ENCODE data around the gene HBM. TPM values are rescaled to one million over a fixed set of nuclear protein-coding genes. Genes with fewer than 3 reads are reported as not detected.
A peak's percentile ranks its signal among the peaks of the same experiment; 100 is the strongest.

HBM gene
- total and polyA plus RNA-seq, 4 donors, result 0.28 to 2,893 TPM; not detected in 2

GRCh38 chr16:118857-119256 lies 46.9 kb upstream of the HBM start:
- DNase-seq (ENCODE audit: low spot score), result no peak
- no peaks in the 10 kb centered on the region for H3K27me3 ChIP-seq (ENCODE audit: control insufficient read depth in 4 of 4, insufficient read depth in 4 of 4, low read length in 3 of 4)
- no peaks in the 10 kb centered on the region for H3K9me3 ChIP-seq (ENCODE audit: control insufficient read depth in 4 of 4, low read length in 3 of 4)
- no peak overlapping the region for H3K4me3 ChIP-seq (ENCODE audit: low read depth in 1 of 3, low read length in 3 of 3)
- WGBS, result 96% methylated on average over 2 of the region's 2 CpGs
- no peak for TF ChIP-seq TAF1 (conservative IDR thresholded peaks at IDR 0.05)
- TF ChIP-seq YY1 (IDR thresholded peaks at IDR 0.05), result no peak
- no peak for TF ChIP-seq HNF4A (conservative IDR thresholded peaks at IDR 0.05)
- TF ChIP-seq FOXA2 (IDR thresholded peaks at IDR 0.05), result no peak
- no peak for TF ChIP-seq SP1 (IDR thresholded peaks at IDR 0.05)
- no peaks in the 10 kb centered on the region for H3K4me1 ChIP-seq (ENCODE audit: control insufficient read depth in 4 of 4, insufficient read depth in 4 of 4, low read length in 3 of 4)
- H3K36me3 ChIP-seq (ENCODE audit: control insufficient read depth in 4 of 4, insufficient read depth in 3 of 4, low read depth in 1 of 4, low read length in 3 of 4), result peaks cover 1 to 9% (median 3%) of the 10 kb centered on the region in 4 donors
- no peak overlapping the region for H3K27ac ChIP-seq (ENCODE audit: low read depth in 1 of 2, low read length in 2 of 2)
- H3K9ac ChIP-seq (ENCODE audit: low read depth in 1 of 2, low read length in 2 of 2), result no peak overlapping the region

GRCh38 chr16:119295-119694 lies 46.5 kb upstream of the HBM start:
- no peak for DNase-seq (ENCODE audit: low spot score)
- no peak overlapping the region for H3K9ac ChIP-seq (ENCODE audit: low read depth in 1 of 2, low read length in 2 of 2)
- H3K27me3 ChIP-seq (ENCODE audit: control insufficient read depth in 4 of 4, insufficient read depth in 4 of 4, low read length in 3 of 4), result no peaks in the 10 kb centered on the region
- 93% methylated on average over 5 of the region's 5 CpGs for WGBS
- TF ChIP-seq MAX (IDR thresholded peaks at IDR 0.05) (no peak), HNF4G (IDR thresholded peaks at IDR 0.05) (no peak), FOXA1 (IDR thresholded peaks at IDR 0.05) (no peak), RAD21 (IDR thresholded peaks at IDR 0.05) (no peak), RXRA (IDR thresholded peaks at IDR 0.05) (no peak), ATF3 (IDR thresholded peaks at IDR 0.05) (no peak), ZBTB33 (IDR thresholded peaks at IDR 0.05) (no peak), CTCF (IDR thresholded peaks at IDR 0.05; ENCODE audit: low read depth, low read length, missing input control) (no peak), HNF4A (conservative IDR thresholded peaks at IDR 0.05) (no peak), SP1 (IDR thresholded peaks at IDR 0.05) (no peak), NR2F2 (IDR thresholded peaks at IDR 0.05) (no peak)
- no peaks in the 10 kb centered on the region for H3K4me1 ChIP-seq (ENCODE audit: control insufficient read depth in 4 of 4, insufficient read depth in 4 of 4, low read length in 3 of 4)
- no peaks in the 10 kb centered on the region for H3K9me3 ChIP-seq (ENCODE audit: control insufficient read depth in 4 of 4, low read length in 3 of 4)
- H3K27ac ChIP-seq (ENCODE audit: low read depth in 1 of 2, low read length in 2 of 2), result no peak overlapping the region
- H3K36me3 ChIP-seq (ENCODE audit: control insufficient read depth in 4 of 4, insufficient read depth in 3 of 4, low read depth in 1 of 4, low read length in 3 of 4), result peaks cover 1 to 6% (median 3%) of the 10 kb centered on the region in 4 donors
- no peak overlapping the region for H3K4me3 ChIP-seq (ENCODE audit: low read depth in 1 of 3, low read length in 3 of 3)

- no peaks in the 10 kb centered on the region for H3K9me3 ChIP-seq (ENCODE audit: control insufficient read depth in 4 of 4, low read length in 3 of 4)
- H3K9ac ChIP-seq (ENCODE audit: low read depth in 1 of 2, low read length in 2 of 2), result no peak overlapping the region
- WGBS, result 91% methylated on average over 3 of the region's 3 CpGs
- peak; percentile 73 for DNase-seq (ENCODE audit: low spot score)
- peaks cover 1 to 3% (median 3%) of the 10 kb centered on the region in 4 donors for H3K36me3 ChIP-seq (ENCODE audit: control insufficient read depth in 4 of 4, insufficient read depth in 3 of 4, low read depth in 1 of 4, low read length in 3 of 4)
- no peak overlapping the region for H3K4me3 ChIP-seq (ENCODE audit: low read depth in 1 of 3, low read length in 3 of 3)
- no peaks in the 10 kb centered on the region for H3K4me1 ChIP-seq (ENCODE audit: control insufficient read depth in 4 of 4, insufficient read depth in 4 of 4, low read length in 3 of 4)
- no peak overlapping the region for H3K27ac ChIP-seq (ENCODE audit: low read depth in 1 of 2, low read length in 2 of 2)
- H3K27me3 ChIP-seq (ENCODE audit: control insufficient read depth in 4 of 4, insufficient read depth in 4 of 4, low read length in 3 of 4), result no peaks in the 10 kb centered on the region
- no peak for TF ChIP-seq RAD21 (IDR thresholded peaks at IDR 0.05)
- no peak for TF ChIP-seq ZBTB33 (IDR thresholded peaks at IDR 0.05)
- no peak for TF ChIP-seq REST (IDR thresholded peaks at IDR 0.05)
- no peak for TF ChIP-seq FOXA1 (IDR thresholded peaks at IDR 0.05)
- no peak for TF ChIP-seq MAX (IDR thresholded peaks at IDR 0.05)
Measured at GRCh38 chr16:119835-120491, 45.8 kb upstream of the HBM start.

All from liver (tissue), 9 donors.